NCI-H446 treated with DMSO at 0.1 percent for 48 hours (cell line): ENCODE measurements around the gene MYO10.

Source experiments
- DNase-seq: peaks from one replicate; lab custom pipeline; 2025; lab: John Stamatoyannopoulos, UW

Gene MYO10

GRCh38 chr5:16916262-16916878 lies 19.7 kb downstream of the MYO10 start:
- DNase-seq: peak; percentile 55

- DNase-seq: no peak
These were observed 21.5 kb downstream of the MYO10 start for GRCh38 chr5:16914584-16914983.

- DNase-seq: peak; percentile 30
These were observed 22.0 kb downstream of the MYO10 start for GRCh38 chr5:16914108-16914435.

GRCh38 chr5:16913187-16914107 lies 22.6 kb downstream of the MYO10 start:
- peak; percentile 32 for DNase-seq

- DNase-seq: no peak
These were observed 24.0 kb downstream of the MYO10 start for GRCh38 chr5:16912080-16912479.

- no peak for DNase-seq
These were observed 26.6 kb downstream of the MYO10 start for GRCh38 chr5:16909464-16909863.

GRCh38 chr5:16907270-16907669 lies 28.8 kb downstream of the MYO10 start:
- no peak for DNase-seq

- DNase-seq: no peak
These were observed 29.8 kb downstream of the MYO10 start for GRCh38 chr5:16906255-16906654.

GRCh38 chr5:16903480-16904300 lies 32.4 kb downstream of the MYO10 start:
- no peak for DNase-seq

GRCh38 chr5:16902846-16903245 lies 33.2 kb downstream of the MYO10 start:
- DNase-seq: no peak

- no peak for DNase-seq
These were observed 35.0 kb downstream of the MYO10 start for GRCh38 chr5:16901021-16901644.

GRCh38 chr5:16899171-16899570 lies 36.9 kb downstream of the MYO10 start:
- DNase-seq: no peak

- no peak for DNase-seq
These were observed 38.3 kb downstream of the MYO10 start for GRCh38 chr5:16897800-16898199.

GRCh38 chr5:16897284-16897704 lies 38.8 kb downstream of the MYO10 start:
- DNase-seq: no peak

GRCh38 chr5:16896767-16897166 lies 39.3 kb downstream of the MYO10 start:
- DNase-seq: no peak

GRCh38 chr5:16894236-16895057 lies 41.6 kb downstream of the MYO10 start:
- DNase-seq: peak; percentile 32

GRCh38 chr5:16891033-16891432 lies 45.1 kb downstream of the MYO10 start:
- DNase-seq: no peak

GRCh38 chr5:16889972-16890519 lies 46.0 kb downstream of the MYO10 start:
- no peak for DNase-seq

- no peak for DNase-seq
These were observed 46.7 kb downstream of the MYO10 start for GRCh38 chr5:16889203-16889971.

- peak; percentile 37 for DNase-seq
These were observed 47.4 kb downstream of the MYO10 start for GRCh38 chr5:16888694-16889124.
